Choroid plexus epithelial cell (primary cell): ENCODE results near the gene SH3PXD2A.

Source experiments
- DNase-seq: peaks from one replicate; pipeline ENCODE4 v3.0.0-alpha.2; 2010; ENCODE audit warnings: low read depth
- H3K4me3 ChIP-seq: 2 replicates; pipeline ENCODE4 v1.5.1; 2011; ENCODE audit warnings: low read depth, mild to moderate bottlenecking, control low read depth, low read length, moderate library complexity
- CTCF ChIP-seq: conservative IDR thresholded peaks from 2 replicates; pipeline ENCODE4 v1.5.1; 2011; ENCODE audit warnings: low read depth, mild to moderate bottlenecking, control low read depth, inconsistent platforms, low read length, moderate library complexity

SH3PXD2A gene

GRCh38 chr10:103859161-103860086 lies 4.0 kb upstream of the SH3PXD2A start:
- H3K4me3 ChIP-seq: no peak overlapping the region
- peak; percentile 77 for TF ChIP-seq CTCF
- DNase-seq: peak; percentile 81

- H3K4me3 ChIP-seq: no peak overlapping the region
- no peak for DNase-seq
- TF ChIP-seq CTCF: no peak
Measured at GRCh38 chr10:103858360-103858759, 3.0 kb upstream of the SH3PXD2A start.

- no peak overlapping the region for H3K4me3 ChIP-seq
- no peak for DNase-seq
- no peak for TF ChIP-seq CTCF
Measured at GRCh38 chr10:103856797-103857170, 1.4 kb upstream of the SH3PXD2A start.

GRCh38 chr10:103855852-103856796 lies 748 bp upstream of the SH3PXD2A start:
- DNase-seq: no peak
- no peak for TF ChIP-seq CTCF
- H3K4me3 ChIP-seq: peak overlapping the region; percentile 54

- H3K4me3 ChIP-seq: peak overlapping the region; percentile 54
- DNase-seq: no peak
- TF ChIP-seq CTCF: peak; percentile 22
Measured at GRCh38 chr10:103854686-103855391, 537 bp downstream of the SH3PXD2A start.

- H3K4me3 ChIP-seq: peak overlapping the region; percentile 54
- no peak for TF ChIP-seq CTCF
- DNase-seq: no peak
Measured at GRCh38 chr10:103854265-103854685, 1.1 kb downstream of the SH3PXD2A start.
